Tibial nerve (tissue), 4 donors: ENCODE data around the gene SLC38A10.
"Not testable (repeated sequence)": the region's sequence is repeated elsewhere in the genome, so short reads cannot be mapped to it uniquely, and the experiment has no call there.

Experiments used
- EP300 ChIP-seq, 2 donors: sonication (generic); formaldehyde crosslinking; IDR thresholded peaks; one replicate each; pipeline ENCODE4 v1.6.1; 2017; ENCODE audit warnings: antibody characterized with exemption in 2 of 2, mild to moderate bottlenecking in 1 of 2
- POLR2A ChIP-seq, 2 donors: fragments of 450-650 bp; IDR thresholded peaks; one replicate each; pipeline ENCODE4 v1.6.1; 2017; ENCODE audit warnings: antibody characterized with exemption in 2 of 2, mild to moderate bottlenecking in 2 of 2, moderate library complexity in 2 of 2
- TF ChIP-seq, protein P1 (sequence below), 5 experiments: fragments of 200-600 bp in 3 of 5; fragments of 450-650 bp in 2 of 5; sonication (generic) in 3 of 5; IDR thresholded peaks; one replicate each; pipeline ENCODE4 v1.5.1; 2016 to 2019; ENCODE audit warnings: antibody characterized with exemption in 5 of 5, mild to moderate bottlenecking in 3 of 5, moderate library complexity in 2 of 5

DNA sequence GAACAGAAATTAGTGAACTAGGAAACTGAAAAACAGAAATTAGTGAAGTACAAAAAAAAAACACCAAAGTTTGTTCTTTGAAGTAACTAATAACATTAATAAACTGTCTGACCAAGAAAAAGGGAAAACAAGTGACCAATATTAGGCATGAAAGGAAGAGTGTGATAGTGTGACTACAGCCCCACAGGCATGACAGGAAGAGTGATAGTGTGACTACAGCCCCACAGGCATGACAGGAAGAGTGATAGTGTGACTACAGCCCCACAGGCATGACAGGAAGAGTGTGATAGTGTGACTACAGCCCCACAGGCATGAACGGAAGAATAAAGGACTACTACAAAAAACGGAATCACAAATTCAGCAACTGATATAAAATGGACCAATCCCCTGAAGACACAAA, 67.5 kb downstream of the SLC38A10 start:
- TF ChIP-seq, protein P1, sequence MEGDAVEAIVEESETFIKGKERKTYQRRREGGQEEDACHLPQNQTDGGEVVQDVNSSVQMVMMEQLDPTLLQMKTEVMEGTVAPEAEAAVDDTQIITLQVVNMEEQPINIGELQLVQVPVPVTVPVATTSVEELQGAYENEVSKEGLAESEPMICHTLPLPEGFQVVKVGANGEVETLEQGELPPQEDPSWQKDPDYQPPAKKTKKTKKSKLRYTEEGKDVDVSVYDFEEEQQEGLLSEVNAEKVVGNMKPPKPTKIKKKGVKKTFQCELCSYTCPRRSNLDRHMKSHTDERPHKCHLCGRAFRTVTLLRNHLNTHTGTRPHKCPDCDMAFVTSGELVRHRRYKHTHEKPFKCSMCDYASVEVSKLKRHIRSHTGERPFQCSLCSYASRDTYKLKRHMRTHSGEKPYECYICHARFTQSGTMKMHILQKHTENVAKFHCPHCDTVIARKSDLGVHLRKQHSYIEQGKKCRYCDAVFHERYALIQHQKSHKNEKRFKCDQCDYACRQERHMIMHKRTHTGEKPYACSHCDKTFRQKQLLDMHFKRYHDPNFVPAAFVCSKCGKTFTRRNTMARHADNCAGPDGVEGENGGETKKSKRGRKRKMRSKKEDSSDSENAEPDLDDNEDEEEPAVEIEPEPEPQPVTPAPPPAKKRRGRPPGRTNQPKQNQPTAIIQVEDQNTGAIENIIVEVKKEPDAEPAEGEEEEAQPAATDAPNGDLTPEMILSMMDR (IDR thresholded peaks at IDR 0.05) = not testable (repeated sequence)
- TF ChIP-seq EP300, POLR2A (IDR thresholded peaks at IDR 0.05): not testable (repeated sequence)
